Endodermal cell (in vitro differentiated cells): Measurements from ENCODE around the gene SNF8. TPM values are rescaled to one million over a fixed set of nuclear protein-coding genes. Genes with fewer than 3 reads are reported as not detected.

Source experiments
- DNase-seq: peaks from one replicate; pipeline ENCODE4 v3.0.0-alpha.2; 2017
- H3K27ac ChIP-seq: 2 replicates; pipeline ENCODE4 v1.5.1; 2013; ENCODE audit warnings: mild to moderate bottlenecking, low read depth, low read length, moderate library complexity
- H3K27me3 ChIP-seq: 2 replicates; pipeline ENCODE4 v1.6.1; 2013; ENCODE audit warnings: mild to moderate bottlenecking, low read length, moderate library complexity; ENCODE audit not compliant: insufficient read depth, control insufficient read depth, poor library complexity, severe bottlenecking
- H3K36me3 ChIP-seq: 2 replicates; pipeline ENCODE4 v1.7.0; 2013; ENCODE audit warnings: mild to moderate bottlenecking, low read length, moderate library complexity; ENCODE audit not compliant: control insufficient read depth, insufficient read depth
- H3K4me1 ChIP-seq: one replicate; pipeline ENCODE4 v1.7.0; 2013; ENCODE audit warnings: low read length; ENCODE audit not compliant: control insufficient read depth, insufficient read depth
- H3K4me3 ChIP-seq: 2 replicates; pipeline ENCODE4 v1.5.1; 2013; ENCODE audit warnings: mild to moderate bottlenecking, low read length, moderate library complexity
- H3K9ac ChIP-seq: 2 replicates; pipeline ENCODE4 v1.6.1; 2013; ENCODE audit warnings: mild to moderate bottlenecking, low read length, moderate library complexity; ENCODE audit not compliant: poor library complexity, severe bottlenecking; ENCODE audit errors: extremely low read depth
- H3K9me3 ChIP-seq: 2 replicates; pipeline ENCODE4 v1.6.1; 2013; ENCODE audit warnings: mild to moderate bottlenecking, low read length, moderate library complexity; ENCODE audit not compliant: control insufficient read depth
- H3K27ac Mint-ChIP-seq: 2 replicates; pipeline ENCODE4 v1.8.0; 2020; ENCODE audit warnings: mixed read lengths
- H3K27me3 Mint-ChIP-seq: 2 replicates; pipeline ENCODE4 v1.8.0; 2021; ENCODE audit warnings: mild to moderate bottlenecking, mixed read lengths; ENCODE audit not compliant: insufficient read depth
- H3K36me3 Mint-ChIP-seq: 2 replicates; pipeline ENCODE4 v1.8.0; 2020; ENCODE audit warnings: low read depth, mixed read lengths
- H3K4me1 Mint-ChIP-seq: 2 replicates; pipeline ENCODE4 v1.8.0; 2020; ENCODE audit warnings: mixed read lengths
- H3K4me3 Mint-ChIP-seq: 2 replicates; pipeline ENCODE4 v1.8.0; 2020; ENCODE audit warnings: mild to moderate bottlenecking, moderate library complexity, mixed read lengths
- H3K9me3 Mint-ChIP-seq: 2 replicates; pipeline ENCODE4 v1.8.0; 2020; ENCODE audit warnings: mild to moderate bottlenecking, mixed read lengths
- WGBS, 2 experiments: methylation state at CpG; one replicate each; pipeline versions ENCODE4 v1.1.5 to v1.1.7; 2013; ENCODE audit warnings: missing lambda C conversion rate in 2 of 2, mixed read lengths in 1 of 2; ENCODE audit not compliant: insufficient coverage in 1 of 2, insufficient read length in 1 of 2; 5-methylcytosine and 5-hydroxymethylcytosine counted together
- total RNA-seq, 2 donors: library from RNA; stranded (reverse); fragmentation: NEBNext Ultra II Directional in 1 of 2; extraction: Animal tissue kit (Norgen Biotek cat#: 25700) in 1 of 2; gene quantifications; 2 replicates in 1 of 2; 3 replicates in 1 of 2; pipeline ENCODE4 v1.2.1, GENCODE V29; 2021
- TF ChIP-seq, protein P1 (sequence below): fragments of 200-600 bp; sonication (generic); conservative IDR thresholded peaks from 2 replicates; pipeline ENCODE4 v1.5.0; 2021; ENCODE audit warnings: antibody characterized with exemption, mild to moderate bottlenecking

The SNF8 gene
- total RNA-seq, 2 donors from 2014 or later, result 152 to 175 TPM

DNA sequence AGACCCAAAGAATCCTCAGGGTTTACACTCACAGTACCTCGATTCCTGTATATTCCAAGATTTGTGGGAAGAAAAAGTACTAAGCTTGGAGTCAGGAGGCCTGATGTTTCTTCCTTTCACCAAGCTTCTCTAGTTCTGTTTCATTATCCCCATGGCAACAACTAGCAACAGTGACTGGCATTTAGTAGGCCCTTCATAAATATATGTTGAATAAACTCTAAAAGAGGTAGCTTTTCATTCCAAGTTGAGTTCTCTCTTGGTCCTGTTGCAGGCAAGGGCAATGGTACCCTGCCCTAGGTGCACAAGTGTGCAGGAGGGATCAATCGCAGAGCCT, 37.0 kb downstream of the SNF8 start:
- Histone ChIP-seq H3K9ac (peak overlapping the region; percentile 89), H3K27ac (peak overlapping the region; percentile 96), H3K27me3 (no peaks in the 10 kb centered on the region), H3K4me3 (peak overlapping the region; percentile 98), H3K36me3 (peaks cover 27% of the 10 kb centered on the region), H3K9me3 (no peaks in the 10 kb centered on the region), H3K4me1 (no peaks in the 10 kb centered on the region)
- Mint-ChIP-seq H3K36me3 (peaks cover 14% of the 10 kb centered on the region), H3K27me3 (no peaks in the 10 kb centered on the region), H3K9me3 (no peaks in the 10 kb centered on the region), H3K4me1 (peaks cover 26% of the 10 kb centered on the region), H3K27ac (peak overlapping the region; percentile 96), H3K4me3 (peak overlapping the region; percentile 92)
- TF ChIP-seq, protein P1, sequence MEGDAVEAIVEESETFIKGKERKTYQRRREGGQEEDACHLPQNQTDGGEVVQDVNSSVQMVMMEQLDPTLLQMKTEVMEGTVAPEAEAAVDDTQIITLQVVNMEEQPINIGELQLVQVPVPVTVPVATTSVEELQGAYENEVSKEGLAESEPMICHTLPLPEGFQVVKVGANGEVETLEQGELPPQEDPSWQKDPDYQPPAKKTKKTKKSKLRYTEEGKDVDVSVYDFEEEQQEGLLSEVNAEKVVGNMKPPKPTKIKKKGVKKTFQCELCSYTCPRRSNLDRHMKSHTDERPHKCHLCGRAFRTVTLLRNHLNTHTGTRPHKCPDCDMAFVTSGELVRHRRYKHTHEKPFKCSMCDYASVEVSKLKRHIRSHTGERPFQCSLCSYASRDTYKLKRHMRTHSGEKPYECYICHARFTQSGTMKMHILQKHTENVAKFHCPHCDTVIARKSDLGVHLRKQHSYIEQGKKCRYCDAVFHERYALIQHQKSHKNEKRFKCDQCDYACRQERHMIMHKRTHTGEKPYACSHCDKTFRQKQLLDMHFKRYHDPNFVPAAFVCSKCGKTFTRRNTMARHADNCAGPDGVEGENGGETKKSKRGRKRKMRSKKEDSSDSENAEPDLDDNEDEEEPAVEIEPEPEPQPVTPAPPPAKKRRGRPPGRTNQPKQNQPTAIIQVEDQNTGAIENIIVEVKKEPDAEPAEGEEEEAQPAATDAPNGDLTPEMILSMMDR, result no peak
- 60% methylated on average over 2 of the region's 2 CpGs for WGBS, 2 experiments
- DNase-seq, result no peak

DNA sequence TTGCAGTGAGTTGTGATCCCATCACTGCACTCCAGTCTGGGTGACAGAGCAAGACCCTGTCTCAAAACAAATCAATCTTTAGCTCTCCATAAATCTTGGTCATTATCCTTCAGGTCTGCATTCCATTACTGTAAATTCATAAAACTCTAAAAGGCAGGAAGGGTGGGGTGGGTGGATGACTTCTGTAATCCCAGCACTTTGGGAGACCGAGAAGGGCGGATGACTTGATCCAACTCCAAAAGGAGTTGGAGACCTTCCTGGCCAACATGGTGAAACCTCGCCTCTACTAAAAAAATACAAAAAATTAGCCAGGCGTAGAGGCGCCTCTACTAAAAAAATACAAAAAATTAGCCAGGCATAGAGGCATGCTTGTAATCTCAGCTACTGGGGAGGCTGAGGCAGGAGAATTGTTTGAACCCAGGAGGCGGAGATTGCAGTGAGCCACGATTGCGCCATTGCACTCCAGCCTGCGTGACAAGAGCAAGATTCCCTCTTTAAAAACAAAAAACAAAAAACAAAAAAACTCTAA, 38.6 kb downstream of the SNF8 start:
- no peak for DNase-seq
- no peak overlapping the region for H3K9ac ChIP-seq
- H3K36me3 ChIP-seq, result peaks cover 11% of the 10 kb centered on the region
- Mint-ChIP-seq H3K4me3 (no peak overlapping the region), H3K9me3 (no peaks in the 10 kb centered on the region), H3K27ac (no peak overlapping the region), H3K27me3 (no peaks in the 10 kb centered on the region), H3K4me1 (peaks cover 21% of the 10 kb centered on the region), H3K36me3 (peaks cover 3% of the 10 kb centered on the region)
- H3K27me3 ChIP-seq, result no peaks in the 10 kb centered on the region
- H3K27ac ChIP-seq, result no peak overlapping the region
- H3K9me3 ChIP-seq, result no peaks in the 10 kb centered on the region
- WGBS, 2 experiments, result 90 to 97% methylated on average over 5 to 9 of the region's 9 CpGs
- TF ChIP-seq, protein P1, result no peak
- H3K4me1 ChIP-seq, result no peaks in the 10 kb centered on the region
- H3K4me3 ChIP-seq, result no peak overlapping the region

DNA sequence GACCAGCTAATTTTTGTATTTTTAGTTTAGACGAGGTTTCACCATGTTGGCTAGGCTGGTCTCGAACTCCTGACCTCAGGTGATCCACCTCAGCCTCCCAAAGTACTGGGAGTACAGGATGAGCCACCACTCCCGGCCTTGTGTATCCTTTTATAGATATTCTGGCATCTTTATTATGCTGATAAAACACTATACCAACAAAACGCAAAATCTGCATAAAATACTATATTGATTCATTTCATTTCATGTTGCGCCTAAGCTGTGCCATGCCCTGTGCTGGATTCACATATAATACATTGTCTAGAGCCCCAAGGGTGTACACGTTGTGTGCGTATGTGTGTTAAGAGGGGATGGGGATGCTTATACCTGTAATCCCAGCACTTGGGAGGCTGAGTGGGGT, 40.2 kb downstream of the SNF8 start:
- no peaks in the 10 kb centered on the region for H3K4me1 ChIP-seq
- H3K4me3 ChIP-seq, result no peak overlapping the region
- Mint-ChIP-seq H3K27me3 (no peaks in the 10 kb centered on the region), H3K9me3 (no peaks in the 10 kb centered on the region), H3K4me3 (no peak overlapping the region), H3K36me3 (no peaks in the 10 kb centered on the region), H3K4me1 (peaks cover 5% of the 10 kb centered on the region), H3K27ac (no peak overlapping the region)
- no peaks in the 10 kb centered on the region for H3K27me3 ChIP-seq
- 89 to 94% methylated on average over 3 to 7 of the region's 7 CpGs for WGBS, 2 experiments
- no peak for DNase-seq
- H3K9ac ChIP-seq, result no peak overlapping the region
- H3K9me3 ChIP-seq, result no peaks in the 10 kb centered on the region
- H3K36me3 ChIP-seq, result no peaks in the 10 kb centered on the region
- no peak overlapping the region for H3K27ac ChIP-seq
- TF ChIP-seq, protein P1, result no peak
